Measurements from ENCODE around the gene GNA12.
"Not testable (repeated sequence)": the region's sequence is repeated elsewhere in the genome, so short reads cannot be mapped to it uniquely, and the experiment has no call there.

GNA12 gene

GRCh38 chr7:2864999-2865670 is 21.0 kb upstream of the GNA12 start:
- DNase-seq (ENCODE audit: low spot score) = peak; percentile 80

DNA sequence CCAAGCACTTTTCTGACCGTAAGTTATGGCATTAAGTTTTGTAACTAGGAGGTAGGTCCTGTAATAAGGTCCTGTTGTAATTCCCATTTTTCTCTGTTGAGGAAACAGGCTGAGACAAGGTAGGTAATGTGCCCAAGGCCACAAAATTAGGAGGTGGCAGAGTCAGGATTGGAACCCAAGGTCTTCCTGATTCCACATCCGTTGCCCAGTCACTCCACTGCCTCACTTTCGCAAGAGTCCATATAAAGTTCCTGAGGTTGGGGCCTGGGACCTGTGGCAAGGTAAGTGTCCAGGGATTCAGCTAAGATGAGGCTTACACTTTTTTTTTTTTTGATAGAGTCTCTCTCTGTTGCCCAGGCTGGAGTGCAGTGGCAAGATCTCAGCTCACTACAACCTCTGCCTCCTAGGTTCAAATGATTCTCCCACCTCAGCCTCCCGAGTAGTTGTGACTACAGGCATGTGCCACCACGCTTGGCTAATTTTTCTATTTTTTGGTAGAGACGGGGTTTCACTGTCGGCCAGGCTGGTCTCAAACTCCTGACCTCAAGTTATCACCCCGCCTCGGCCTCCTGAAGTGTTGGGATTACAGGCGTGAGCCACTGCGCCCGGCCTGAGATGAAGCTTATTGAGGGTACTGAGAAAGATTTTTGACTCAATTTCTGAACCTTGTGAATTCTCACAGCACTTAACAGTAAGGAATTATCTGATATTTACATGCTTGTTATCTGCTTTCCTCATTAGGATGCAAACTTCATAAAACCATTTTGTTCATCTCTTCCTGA is 20.3 kb upstream of the GNA12 start:
- DNase-seq (ENCODE audit: low spot score) = no peak

GRCh38 chr7:2863461-2864066 is 19.5 kb upstream of the GNA12 start:
- peak; percentile 93 for DNase-seq (ENCODE audit: low spot score)

DNA sequence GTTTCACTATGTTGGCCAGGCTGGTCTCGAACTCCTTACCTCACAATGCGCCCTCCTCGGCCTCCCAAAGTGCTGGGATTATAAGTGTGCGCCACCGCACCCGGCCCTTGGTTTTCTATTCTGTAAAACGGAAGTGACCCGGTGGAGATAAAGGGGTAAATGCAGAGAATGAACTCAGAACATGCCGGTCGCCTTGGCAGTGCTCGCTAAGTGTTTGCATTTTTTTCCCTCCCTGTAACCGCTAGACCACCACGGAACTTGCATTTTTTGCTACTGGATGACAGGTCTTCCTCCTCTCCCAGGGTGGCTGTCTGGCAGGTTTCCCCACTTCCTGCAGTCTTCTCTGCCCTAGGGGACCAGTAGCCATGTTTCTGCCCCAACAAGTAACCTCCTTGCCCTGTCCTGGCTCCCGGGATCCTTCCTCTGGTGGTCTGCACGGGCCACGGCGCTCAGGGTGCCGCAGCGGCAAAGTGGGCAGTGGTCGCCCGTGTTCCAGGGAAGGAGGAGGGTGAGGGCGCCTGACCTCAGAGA is 18.8 kb upstream of the GNA12 start:
- no peak for DNase-seq (ENCODE audit: low spot score)

DNA sequence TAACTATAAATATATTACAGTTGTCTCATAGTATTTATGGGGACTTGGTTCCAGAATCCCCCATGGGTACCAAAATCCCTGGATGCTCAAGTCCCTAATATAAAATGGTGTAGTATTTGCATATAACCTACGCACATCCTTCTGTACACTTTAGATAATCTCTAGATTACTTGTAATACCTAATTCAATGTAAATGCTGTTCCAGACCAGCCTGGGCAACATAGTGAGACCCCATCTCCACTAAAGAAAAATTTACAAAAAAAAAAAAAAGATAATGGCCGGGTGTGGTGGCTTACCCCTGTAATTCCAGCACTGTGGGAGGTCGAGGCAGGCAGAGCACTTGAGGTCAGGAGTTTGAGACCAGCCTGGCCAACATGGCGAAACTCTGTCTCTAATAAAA is 17.4 kb upstream of the GNA12 start:
- DNase-seq (ENCODE audit: low spot score) = no peak

DNA sequence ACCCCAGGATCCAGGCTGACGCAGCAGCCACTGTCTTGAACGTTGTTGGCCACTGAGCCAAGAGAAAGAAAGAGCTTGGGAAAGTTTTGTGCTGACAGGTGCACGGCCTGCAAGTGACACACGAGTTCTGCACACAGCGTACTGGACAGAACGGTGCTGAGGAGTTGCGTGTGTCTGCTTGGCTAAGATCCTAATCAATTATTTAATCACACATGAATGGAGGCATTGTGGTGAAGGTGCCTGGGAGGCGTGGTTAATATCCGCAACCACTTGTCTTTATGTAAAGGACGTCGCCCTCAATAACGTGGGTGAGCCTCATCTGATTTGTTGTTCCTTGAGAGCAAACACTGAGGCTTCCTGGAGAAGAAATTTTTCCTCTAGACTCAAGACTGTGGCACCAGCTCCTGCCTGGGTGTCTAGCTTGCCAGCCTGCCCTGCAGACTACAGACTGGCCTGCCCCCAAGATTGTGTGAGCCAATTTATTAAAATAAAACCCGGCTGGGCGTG is 16.6 kb upstream of the GNA12 start:
- DNase-seq (ENCODE audit: low spot score) = no peak

DNA sequence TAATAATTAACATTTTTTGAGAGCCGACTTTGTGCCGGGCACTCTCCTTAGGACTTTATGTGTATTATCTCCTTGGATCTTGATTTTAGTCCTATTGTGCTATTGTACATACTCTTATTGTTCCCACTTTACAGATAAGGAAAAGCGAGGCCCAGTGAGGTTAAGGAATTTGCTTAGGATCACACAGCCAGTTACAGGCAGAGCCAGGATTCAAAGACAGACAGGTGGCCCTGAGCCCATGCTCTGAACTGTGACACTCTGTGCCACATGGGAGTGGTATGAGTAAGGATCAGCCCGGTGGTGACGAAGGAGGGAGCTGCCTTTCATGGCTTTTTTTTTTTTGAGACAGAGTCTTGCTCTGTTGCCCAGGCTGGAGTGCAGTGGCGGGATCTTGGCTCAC is 15.8 kb upstream of the GNA12 start:
- DNase-seq (ENCODE audit: low spot score) = no peak

DNA sequence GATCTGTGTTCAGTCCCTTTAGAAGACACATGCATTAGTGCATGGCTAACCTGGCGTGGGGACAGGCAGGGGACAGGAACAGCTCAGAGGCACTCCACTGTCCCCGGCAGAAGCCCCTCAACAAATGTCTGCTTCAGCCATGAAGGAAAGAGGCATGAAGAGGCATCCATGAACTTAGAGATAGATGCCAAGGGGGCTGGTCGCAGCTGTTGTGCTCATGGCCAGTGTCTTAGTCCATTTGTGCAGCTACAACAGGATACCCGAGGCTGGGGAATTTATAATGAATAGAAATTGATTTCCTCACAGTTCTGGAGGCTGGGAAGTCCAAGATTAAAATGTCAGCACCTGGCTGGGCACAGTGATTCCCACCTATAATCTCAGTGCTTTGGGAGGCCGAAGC is 14.5 kb upstream of the GNA12 start:
- no peak for DNase-seq (ENCODE audit: low spot score)

GRCh38 chr7:2856388-2857169 is 12.5 kb upstream of the GNA12 start:
- DNase-seq (ENCODE audit: low spot score) = no peak

GRCh38 chr7:2855386-2855785 is 11.3 kb upstream of the GNA12 start:
- no peak for DNase-seq (ENCODE audit: low spot score)

DNA sequence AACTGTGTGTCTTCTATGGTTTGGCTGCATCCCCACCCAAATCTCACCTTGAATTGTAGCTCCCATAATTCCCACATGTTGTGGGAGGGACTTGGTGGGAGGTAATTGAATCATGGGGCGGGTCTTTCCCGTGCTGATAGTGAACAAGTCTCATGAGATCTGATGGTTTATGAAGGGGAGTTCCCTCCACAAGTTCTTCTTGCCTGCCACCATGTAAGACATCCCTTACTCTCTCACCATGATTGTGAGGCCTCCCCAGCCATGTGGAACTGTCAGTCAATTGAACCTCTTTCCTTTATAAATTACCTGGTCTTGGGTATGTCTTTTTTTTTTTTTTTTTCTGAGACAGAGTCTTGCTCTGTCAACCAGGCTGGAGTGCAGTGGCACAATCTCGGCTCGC is 9.4 kb upstream of the GNA12 start:
- DNase-seq (ENCODE audit: low spot score) = not testable (repeated sequence)

DNA sequence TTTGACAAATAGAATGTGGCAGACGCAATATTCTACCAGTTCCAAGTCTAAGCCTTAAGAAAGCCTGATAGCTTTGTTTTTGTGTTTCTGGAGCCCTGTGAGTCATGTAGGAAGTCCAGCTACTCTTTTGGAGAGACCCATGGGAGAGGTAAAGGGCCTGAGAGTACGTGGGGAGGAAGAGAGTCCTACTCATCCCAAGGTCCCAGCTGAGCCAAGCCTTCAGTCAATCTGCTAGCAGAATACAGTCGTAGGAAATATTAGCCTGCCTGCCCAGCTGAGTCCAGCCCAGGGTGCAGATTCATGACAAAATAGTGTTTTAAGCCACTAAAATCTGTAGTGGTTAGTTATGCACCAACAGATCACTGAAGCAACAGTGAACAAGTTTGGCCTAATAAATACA is 9.0 kb upstream of the GNA12 start:
- no peak for DNase-seq (ENCODE audit: low spot score)

GRCh38 chr7:2851497-2851896 is 7.4 kb upstream of the GNA12 start:
- no peak for DNase-seq (ENCODE audit: low spot score)

DNA sequence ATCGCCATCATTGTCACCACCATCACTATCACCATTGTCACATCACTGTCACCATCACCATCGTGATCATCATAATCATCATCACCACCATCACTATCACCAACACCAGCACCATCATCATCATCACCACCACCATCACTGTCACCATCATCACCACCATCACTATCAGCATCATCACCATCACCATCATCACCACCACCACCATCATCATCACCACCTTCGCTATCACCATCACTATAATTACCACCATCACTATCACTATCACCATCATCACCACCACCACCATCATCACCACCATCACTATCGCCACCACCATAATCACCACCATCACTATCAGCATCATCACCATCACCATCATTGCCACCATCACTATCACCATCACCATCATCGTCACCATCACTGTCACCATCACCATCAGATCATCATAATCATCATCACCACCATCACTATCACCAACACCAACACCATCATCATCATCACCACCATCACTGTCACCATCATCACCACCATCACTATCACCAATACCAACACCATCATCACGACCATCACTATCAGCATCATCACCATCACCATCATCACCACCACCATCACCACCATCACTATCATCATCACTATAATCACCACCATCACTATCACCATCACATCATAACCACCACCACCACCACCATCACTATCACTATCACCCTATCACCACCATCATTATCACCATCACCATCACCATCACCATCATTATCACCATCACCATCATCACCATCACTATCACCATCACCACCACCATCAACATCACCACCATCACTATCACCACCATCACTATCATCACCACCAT is 6.0 kb upstream of the GNA12 start:
- DNase-seq (ENCODE audit: low spot score) = no peak

GRCh38 chr7:2845034-2845592 is 1.0 kb upstream of the GNA12 start:
- DNase-seq (ENCODE audit: low spot score) = no peak

DNA sequence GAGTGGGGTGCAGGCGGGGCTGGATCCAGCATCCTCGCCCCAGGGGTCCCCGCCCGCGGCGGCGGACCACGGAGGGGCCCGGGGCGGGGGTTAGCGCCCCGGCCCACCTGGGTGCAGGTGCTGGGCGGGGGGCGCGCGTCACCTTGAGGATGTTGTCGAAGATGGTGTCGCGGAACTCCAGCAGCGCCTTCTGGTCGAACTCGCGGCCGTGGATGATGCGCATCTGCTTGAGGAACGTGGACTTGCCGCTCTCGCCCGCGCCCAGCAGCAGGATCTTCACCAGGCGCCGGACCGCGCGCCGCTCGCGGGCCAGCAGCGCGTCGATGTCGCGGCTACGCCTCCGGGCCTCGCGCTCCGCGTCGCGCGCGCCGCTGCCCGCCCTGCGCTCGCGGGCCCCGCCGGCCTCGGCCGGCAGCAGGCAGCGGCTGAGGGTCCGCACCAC is 376 bp downstream of the GNA12 start:
- no peak for DNase-seq (ENCODE audit: low spot score)

- peak; percentile 22 for DNase-seq (ENCODE audit: low spot score)
These were observed 870 bp downstream of the GNA12 start for GRCh38 chr7:2843191-2843685.

DNA sequence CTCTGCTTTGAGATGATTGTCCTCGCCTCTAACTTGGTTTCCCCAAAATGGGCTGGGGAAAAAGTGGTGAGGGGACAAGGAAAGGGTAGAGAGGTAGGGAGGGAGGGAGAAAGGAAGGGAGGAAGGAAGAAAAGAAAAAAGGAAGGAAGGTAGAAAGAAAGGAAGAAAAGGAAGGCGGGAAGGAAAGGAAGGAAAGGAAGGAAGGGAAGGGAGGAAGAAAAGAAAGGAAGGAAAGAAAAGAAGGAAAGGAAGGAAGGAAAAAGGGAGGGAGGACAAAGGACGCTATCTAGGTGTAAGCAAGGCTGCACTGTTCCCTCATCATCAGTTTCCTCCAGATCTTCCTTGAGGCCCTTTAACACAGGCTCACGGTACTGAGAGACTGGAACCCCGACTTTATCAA is 2.2 kb downstream of the GNA12 start:
- no peak for DNase-seq (ENCODE audit: low spot score)

DNA sequence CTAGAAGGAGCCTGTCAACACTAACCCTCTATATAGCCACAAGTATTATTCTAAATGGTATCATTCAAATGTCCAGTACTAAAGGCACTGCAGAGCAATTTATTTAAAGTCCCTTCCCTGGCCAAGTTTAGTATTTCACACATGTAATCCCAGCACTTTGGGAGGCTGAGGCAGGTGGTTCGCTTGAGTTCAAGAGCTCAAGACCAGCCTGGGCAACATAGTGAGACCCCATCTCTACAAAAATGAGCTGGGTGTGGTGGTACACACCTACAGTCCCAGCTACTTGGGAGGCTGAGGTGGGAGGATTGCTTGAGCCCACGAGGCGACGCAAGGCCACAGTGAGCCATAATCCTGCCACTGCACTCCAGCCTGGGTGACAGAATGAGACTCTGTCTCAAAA is 3.6 kb downstream of the GNA12 start:
- DNase-seq (ENCODE audit: low spot score) = no peak

- DNase-seq (ENCODE audit: low spot score) = no peak
These were observed 5.1 kb downstream of the GNA12 start for GRCh38 chr7:2838873-2839578.
